ENCODE results near the gene PTPRE.

GRCh38 chr10:127959428-127959827 is 52.5 kb downstream of the PTPRE start:
- TF ChIP-seq CTCF (IDR thresholded peaks at IDR 0.05): no peak
- TF ChIP-seq POLR2AphosphoS5 (IDR thresholded peaks at IDR 0.05): no peak
- no peak for TF ChIP-seq POLR2A (IDR thresholded peaks at IDR 0.05)
- no peak for TF ChIP-seq EP300 (IDR thresholded peaks at IDR 0.05)
